ENCODE measurements around the gene FAM118B.

FAM118B gene

DNA sequence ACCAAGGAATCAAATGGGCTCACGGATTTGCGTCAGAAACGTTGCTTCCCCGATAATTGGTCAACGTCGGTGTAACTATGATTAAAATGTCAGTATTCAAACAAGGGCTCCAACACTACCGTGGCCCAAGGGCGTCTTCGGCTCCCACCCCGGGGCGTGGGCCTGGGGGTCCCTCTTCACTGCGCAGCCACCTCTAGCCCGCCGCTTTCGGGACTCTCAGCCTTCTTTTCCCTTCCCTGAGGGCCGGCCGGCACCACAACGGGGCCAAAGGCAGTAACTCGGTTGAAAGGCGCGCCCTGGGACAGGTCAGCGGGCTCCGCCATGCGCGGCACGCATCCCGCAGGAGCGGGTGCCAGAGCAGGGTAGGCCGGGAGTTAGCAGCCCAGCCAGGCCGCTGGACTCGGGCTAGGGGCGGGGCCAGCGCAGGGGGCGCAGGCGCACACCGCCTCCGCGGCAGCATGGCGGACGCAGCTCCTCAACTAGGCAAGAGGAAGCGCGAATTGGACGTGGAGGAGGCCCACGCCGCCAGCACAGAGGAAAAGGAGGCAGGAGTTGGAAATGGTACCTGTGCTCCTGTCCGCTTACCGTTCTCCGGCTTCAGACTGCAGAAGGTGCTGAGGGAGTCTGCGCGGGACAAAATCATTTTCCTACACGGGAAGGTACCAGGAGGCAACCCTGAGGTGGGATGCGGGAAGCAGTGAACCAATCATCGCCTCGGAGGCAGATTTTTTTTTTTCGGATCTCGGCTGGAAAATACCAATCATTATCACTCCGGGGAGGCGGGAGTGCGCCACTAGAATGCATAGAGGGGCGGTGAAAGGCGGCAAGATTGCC is 92.3 kb downstream of the FAM118B start, which contains the start of gene DCPS:
DCPS (plus strand) TSS at position 438 of the 834 bp plus-strand sequence; CDS start at position 459, 21 bp downstream.
- Histone ChIP-seq H3F3A (ENCODE audit: low read depth) (no peaks in the 10 kb centered on the region), H3K9ac (ENCODE audit: low read depth, low read length, poor library complexity, severe bottlenecking) (peak within 1 kb of the TSS; percentile 98), H4K20me1 (ENCODE audit: insufficient read depth, low read length, poor library complexity, severe bottlenecking) (no peaks in the 10 kb centered on the region), H3K4me3 (ENCODE audit: low read length, poor library complexity, severe bottlenecking) (peak within 1 kb of the TSS; percentile 81), H3K4me1 (ENCODE audit: insufficient read depth, low read length, poor library complexity, severe bottlenecking) (peaks cover 30% of the 10 kb centered on the region), H3K27me3 (ENCODE audit: insufficient read depth, low read length, poor library complexity, severe bottlenecking) (no peaks in the 10 kb centered on the region), H2AFZ (ENCODE audit: low read length) (peak within 1 kb of the TSS; percentile 90), H3K4me2 (ENCODE audit: low read depth, low read length, poor library complexity, severe bottlenecking) (peak within 1 kb of the TSS; percentile 98), H3K79me2 (ENCODE audit: insufficient read depth, low read length) (peaks cover 44% of the 10 kb centered on the region), H3K9me2 (replicated peaks; ENCODE audit: low read depth, low read length) (no peaks in the 10 kb centered on the region), H3K9me3 (ENCODE audit: insufficient read depth, low read depth, low read length) (no peaks in the 10 kb centered on the region), H3K36me3 (ENCODE audit: insufficient read depth, low read length) (no peaks in the 10 kb centered on the region)
- TF ChIP-seq CTCF (conservative IDR thresholded peaks at IDR 0.05; ENCODE audit: low read length) (no peak), EZH2phosphoT487 (IDR thresholded peaks at IDR 0.05; ENCODE audit: borderline replicate concordance) (no peak)

- Histone ChIP-seq H3K9ac (ENCODE audit: low read depth, low read length, poor library complexity, severe bottlenecking) (peak overlapping the region; percentile 98), H3K36me3 (ENCODE audit: insufficient read depth, low read length) (no peaks in the 10 kb centered on the region), H2AFZ (ENCODE audit: low read length) (peak overlapping the region; percentile 90), H3K79me2 (ENCODE audit: insufficient read depth, low read length) (peaks cover 44% of the 10 kb centered on the region), H3F3A (ENCODE audit: low read depth) (no peaks in the 10 kb centered on the region), H3K4me3 (ENCODE audit: low read length, poor library complexity, severe bottlenecking) (peak overlapping the region; percentile 81), H3K4me1 (ENCODE audit: insufficient read depth, low read length, poor library complexity, severe bottlenecking) (peaks cover 30% of the 10 kb centered on the region), H3K9me2 (replicated peaks; ENCODE audit: low read depth, low read length) (no peaks in the 10 kb centered on the region), H3K27me3 (ENCODE audit: insufficient read depth, low read length, poor library complexity, severe bottlenecking) (no peaks in the 10 kb centered on the region), H3K9me3 (ENCODE audit: insufficient read depth, low read depth, low read length) (no peaks in the 10 kb centered on the region), H3K4me2 (ENCODE audit: low read depth, low read length, poor library complexity, severe bottlenecking) (peak overlapping the region; percentile 98), H4K20me1 (ENCODE audit: insufficient read depth, low read length, poor library complexity, severe bottlenecking) (no peaks in the 10 kb centered on the region)
- no peak for TF ChIP-seq EZH2phosphoT487 (IDR thresholded peaks at IDR 0.05; ENCODE audit: borderline replicate concordance)
- no peak for TF ChIP-seq CTCF (conservative IDR thresholded peaks at IDR 0.05; ENCODE audit: low read length)
Measured at GRCh38 chr11:126304457-126305075, 93.0 kb downstream of the FAM118B start.

DNA sequence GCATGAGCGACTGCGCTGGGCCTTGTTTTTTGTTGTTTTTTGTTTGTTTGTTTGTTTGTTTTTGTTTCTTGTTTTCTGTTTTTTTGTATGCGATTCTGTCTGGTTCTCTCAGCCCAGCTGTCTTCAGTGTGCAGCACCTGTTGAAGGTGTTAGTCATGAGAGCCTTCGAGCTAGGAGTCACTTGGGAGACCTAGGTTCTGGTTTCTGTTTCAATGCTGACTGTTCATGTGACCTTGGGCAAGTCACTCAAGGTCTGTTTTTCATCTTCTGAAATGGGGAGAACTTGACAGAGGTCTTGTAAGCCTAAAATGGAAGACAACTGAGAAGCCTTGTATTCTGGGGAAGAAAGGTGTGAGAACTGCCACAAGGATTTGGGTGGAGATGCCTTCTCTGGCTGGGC is 94.1 kb downstream of the FAM118B start:
- H3K9me3 ChIP-seq (ENCODE audit: insufficient read depth, low read depth, low read length), result no peaks in the 10 kb centered on the region
- no peak overlapping the region for H3K9ac ChIP-seq (ENCODE audit: low read depth, low read length, poor library complexity, severe bottlenecking)
- no peak overlapping the region for H2AFZ ChIP-seq (ENCODE audit: low read length)
- peak overlapping the region; percentile 55 for H3K4me2 ChIP-seq (ENCODE audit: low read depth, low read length, poor library complexity, severe bottlenecking)
- no peaks in the 10 kb centered on the region for H4K20me1 ChIP-seq (ENCODE audit: insufficient read depth, low read length, poor library complexity, severe bottlenecking)
- no peaks in the 10 kb centered on the region for H3K9me2 ChIP-seq (replicated peaks; ENCODE audit: low read depth, low read length)
- no peak for TF ChIP-seq EZH2phosphoT487 (IDR thresholded peaks at IDR 0.05; ENCODE audit: borderline replicate concordance)
- TF ChIP-seq CTCF (conservative IDR thresholded peaks at IDR 0.05; ENCODE audit: low read length), result no peak
- H3F3A ChIP-seq (ENCODE audit: low read depth), result no peaks in the 10 kb centered on the region
- H3K4me1 ChIP-seq (ENCODE audit: insufficient read depth, low read length, poor library complexity, severe bottlenecking), result peaks cover 38% of the 10 kb centered on the region
- H3K4me3 ChIP-seq (ENCODE audit: low read length, poor library complexity, severe bottlenecking), result peak overlapping the region; percentile 26
- no peaks in the 10 kb centered on the region for H3K27me3 ChIP-seq (ENCODE audit: insufficient read depth, low read length, poor library complexity, severe bottlenecking)
- no peaks in the 10 kb centered on the region for H3K36me3 ChIP-seq (ENCODE audit: insufficient read depth, low read length)
- peaks cover 45% of the 10 kb centered on the region for H3K79me2 ChIP-seq (ENCODE audit: insufficient read depth, low read length)

Data from Loucy (cell line).